ENCODE results near the gene CEP350.

CEP350 gene

GRCh38 chr1:179951383-179952144 lies 3.0 kb upstream of the CEP350 start:
- peaks cover 10% of the 10 kb centered on the region for H3K79me2 ChIP-seq (ENCODE audit: control insufficient read depth, insufficient read depth, low read length)
- H3K4ac ChIP-seq (ENCODE audit: low read depth, low read length) = no peak overlapping the region
- H4K8ac ChIP-seq (ENCODE audit: low read depth, low read length) = no peak overlapping the region
- H3K4me1 ChIP-seq (ENCODE audit: control insufficient read depth, low read depth, low read length) = no peaks in the 10 kb centered on the region
- no peak overlapping the region for H3K9ac ChIP-seq (ENCODE audit: low read length)
- H4K5ac ChIP-seq (ENCODE audit: low read length) = no peak overlapping the region
- no peak overlapping the region for H3K18ac ChIP-seq (ENCODE audit: low read length)
- H3K4me3 ChIP-seq (ENCODE audit: low read length) = no peak overlapping the region
- WGBS (ENCODE audit: extremely low coverage, insufficient coverage, low lambda C conversion rate) = no CpG with 5 or more reads among the region's 10 CpGs
- no peaks in the 10 kb centered on the region for H3K27me3 ChIP-seq (ENCODE audit: insufficient read depth, low read length, poor library complexity)
- no peak overlapping the region for H2AK5ac ChIP-seq (ENCODE audit: low read length)
- no peak overlapping the region for H3K23ac ChIP-seq (ENCODE audit: low read length)
- no peaks in the 10 kb centered on the region for H3K79me1 ChIP-seq (ENCODE audit: low read length)
- DNase-seq = no peak
- no peak overlapping the region for H2BK120ac ChIP-seq (ENCODE audit: low read depth, low read length)
- H2BK15ac ChIP-seq (replicated peaks; ENCODE audit: low read depth) = no peak overlapping the region
- H3K4me2 ChIP-seq (ENCODE audit: low read length) = no peak overlapping the region
- no peak overlapping the region for H3K56ac ChIP-seq (ENCODE audit: low read length)
- H3K27ac ChIP-seq (ENCODE audit: low read depth, low read length) = no peak overlapping the region
- H2BK5ac ChIP-seq (ENCODE audit: low read length) = no peak overlapping the region
- H3K36me3 ChIP-seq (ENCODE audit: control insufficient read depth, insufficient read depth, low read length) = no peaks in the 10 kb centered on the region

- no peaks in the 10 kb centered on the region for H3K4me1 ChIP-seq (ENCODE audit: control insufficient read depth, low read depth, low read length)
- no peak overlapping the region for H3K4me3 ChIP-seq (ENCODE audit: low read length)
- no peak overlapping the region for H3K4me2 ChIP-seq (ENCODE audit: low read length)
- no peak overlapping the region for H2BK15ac ChIP-seq (replicated peaks; ENCODE audit: low read depth)
- H3K23ac ChIP-seq (ENCODE audit: low read length) = no peak overlapping the region
- H2BK5ac ChIP-seq (ENCODE audit: low read length) = no peak overlapping the region
- no peaks in the 10 kb centered on the region for H3K27me3 ChIP-seq (ENCODE audit: insufficient read depth, low read length, poor library complexity)
- H3K79me1 ChIP-seq (ENCODE audit: low read length) = no peaks in the 10 kb centered on the region
- no peak overlapping the region for H3K56ac ChIP-seq (ENCODE audit: low read length)
- no peak overlapping the region for H4K8ac ChIP-seq (ENCODE audit: low read depth, low read length)
- no peak overlapping the region for H3K4ac ChIP-seq (ENCODE audit: low read depth, low read length)
- no peak overlapping the region for H3K27ac ChIP-seq (ENCODE audit: low read depth, low read length)
- H4K5ac ChIP-seq (ENCODE audit: low read length) = no peak overlapping the region
- H3K9ac ChIP-seq (ENCODE audit: low read length) = no peak overlapping the region
- no peaks in the 10 kb centered on the region for H3K36me3 ChIP-seq (ENCODE audit: control insufficient read depth, insufficient read depth, low read length)
- no peak overlapping the region for H2BK120ac ChIP-seq (ENCODE audit: low read depth, low read length)
- DNase-seq = no peak
- no CpG with 5 or more reads among the region's 4 CpGs for WGBS (ENCODE audit: extremely low coverage, insufficient coverage, low lambda C conversion rate)
- no peak overlapping the region for H3K18ac ChIP-seq (ENCODE audit: low read length)
- H2AK5ac ChIP-seq (ENCODE audit: low read length) = no peak overlapping the region
- H3K79me2 ChIP-seq (ENCODE audit: control insufficient read depth, insufficient read depth, low read length) = peaks cover 10% of the 10 kb centered on the region
Observed at GRCh38 chr1:179952186-179952585, 2.4 kb upstream of the CEP350 start.

GRCh38 chr1:179953974-179954492 lies 577 bp upstream of the CEP350 start:
- no peak overlapping the region for H2BK15ac ChIP-seq (replicated peaks; ENCODE audit: low read depth)
- H3K18ac ChIP-seq (ENCODE audit: low read length) = no peak overlapping the region
- WGBS (ENCODE audit: extremely low coverage, insufficient coverage, low lambda C conversion rate) = no CpG with 5 or more reads among the region's 19 CpGs
- H3K4me1 ChIP-seq (ENCODE audit: control insufficient read depth, low read depth, low read length) = no peaks in the 10 kb centered on the region
- H3K27me3 ChIP-seq (ENCODE audit: insufficient read depth, low read length, poor library complexity) = no peaks in the 10 kb centered on the region
- no peak overlapping the region for H3K27ac ChIP-seq (ENCODE audit: low read depth, low read length)
- no peak overlapping the region for H3K23ac ChIP-seq (ENCODE audit: low read length)
- peaks cover 18% of the 10 kb centered on the region for H3K79me2 ChIP-seq (ENCODE audit: control insufficient read depth, insufficient read depth, low read length)
- no peaks in the 10 kb centered on the region for H3K36me3 ChIP-seq (ENCODE audit: control insufficient read depth, insufficient read depth, low read length)
- H2BK5ac ChIP-seq (ENCODE audit: low read length) = no peak overlapping the region
- no peak overlapping the region for H4K5ac ChIP-seq (ENCODE audit: low read length)
- H3K9ac ChIP-seq (ENCODE audit: low read length) = peak overlapping the region; percentile 77
- H3K4me3 ChIP-seq (ENCODE audit: low read length) = peak overlapping the region; percentile 39
- DNase-seq = no peak
- no peak overlapping the region for H3K4ac ChIP-seq (ENCODE audit: low read depth, low read length)
- peak overlapping the region; percentile 39 for H3K4me2 ChIP-seq (ENCODE audit: low read length)
- peak overlapping the region; percentile 73 for H3K56ac ChIP-seq (ENCODE audit: low read length)
- H2BK120ac ChIP-seq (ENCODE audit: low read depth, low read length) = no peak overlapping the region
- no peak overlapping the region for H2AK5ac ChIP-seq (ENCODE audit: low read length)
- peaks cover 2% of the 10 kb centered on the region for H3K79me1 ChIP-seq (ENCODE audit: low read length)
- no peak overlapping the region for H4K8ac ChIP-seq (ENCODE audit: low read depth, low read length)

- Histone ChIP-seq H2BK120ac (ENCODE audit: low read depth, low read length) (no peak overlapping the region), H3K4me2 (ENCODE audit: low read length) (peak overlapping the region; percentile 61), H3K18ac (ENCODE audit: low read length) (peak overlapping the region; percentile 24), H3K27ac (ENCODE audit: low read depth, low read length) (peak overlapping the region; percentile 82), H3K79me1 (ENCODE audit: low read length) (peaks cover 5% of the 10 kb centered on the region), H2AK5ac (ENCODE audit: low read length) (no peak overlapping the region), H3K27me3 (ENCODE audit: insufficient read depth, low read length, poor library complexity) (no peaks in the 10 kb centered on the region), H3K23ac (ENCODE audit: low read length) (no peak overlapping the region), H3K56ac (ENCODE audit: low read length) (peak overlapping the region; percentile 97), H3K9ac (ENCODE audit: low read length) (peak overlapping the region; percentile 92), H2BK15ac (replicated peaks; ENCODE audit: low read depth) (no peak overlapping the region), H4K5ac (ENCODE audit: low read length) (no peak overlapping the region), H3K4me1 (ENCODE audit: control insufficient read depth, low read depth, low read length) (no peaks in the 10 kb centered on the region), H3K36me3 (ENCODE audit: control insufficient read depth, insufficient read depth, low read length) (no peaks in the 10 kb centered on the region), H4K8ac (ENCODE audit: low read depth, low read length) (no peak overlapping the region), H3K79me2 (ENCODE audit: control insufficient read depth, insufficient read depth, low read length) (peaks cover 20% of the 10 kb centered on the region), H3K4me3 (ENCODE audit: low read length) (peak overlapping the region; percentile 83), H2BK5ac (ENCODE audit: low read length) (no peak overlapping the region), H3K4ac (ENCODE audit: low read depth, low read length) (no peak overlapping the region)
- DNase-seq = peak; percentile 76
- no CpG with 5 or more reads among the region's 10 CpGs for WGBS (ENCODE audit: extremely low coverage, insufficient coverage, low lambda C conversion rate)
Observed at GRCh38 chr1:179955287-179955680, 674 bp downstream of the CEP350 start.

GRCh38 chr1:179955731-179956130 lies 1.1 kb downstream of the CEP350 start:
- peak overlapping the region; percentile 43 for H3K4me2 ChIP-seq (ENCODE audit: low read length)
- no peak overlapping the region for H2BK5ac ChIP-seq (ENCODE audit: low read length)
- no peak overlapping the region for H2BK15ac ChIP-seq (replicated peaks; ENCODE audit: low read depth)
- H3K79me2 ChIP-seq (ENCODE audit: control insufficient read depth, insufficient read depth, low read length) = peaks cover 22% of the 10 kb centered on the region
- H3K56ac ChIP-seq (ENCODE audit: low read length) = no peak overlapping the region
- no peak overlapping the region for H3K27ac ChIP-seq (ENCODE audit: low read depth, low read length)
- no peak overlapping the region for H3K23ac ChIP-seq (ENCODE audit: low read length)
- WGBS (ENCODE audit: extremely low coverage, insufficient coverage, low lambda C conversion rate) = no CpG with 5 or more reads among the region's 3 CpGs
- no peak overlapping the region for H3K4ac ChIP-seq (ENCODE audit: low read depth, low read length)
- no peak overlapping the region for H4K5ac ChIP-seq (ENCODE audit: low read length)
- H4K8ac ChIP-seq (ENCODE audit: low read depth, low read length) = no peak overlapping the region
- H2BK120ac ChIP-seq (ENCODE audit: low read depth, low read length) = no peak overlapping the region
- H3K79me1 ChIP-seq (ENCODE audit: low read length) = peaks cover 5% of the 10 kb centered on the region
- H3K27me3 ChIP-seq (ENCODE audit: insufficient read depth, low read length, poor library complexity) = no peaks in the 10 kb centered on the region
- no peak overlapping the region for H3K18ac ChIP-seq (ENCODE audit: low read length)
- H2AK5ac ChIP-seq (ENCODE audit: low read length) = no peak overlapping the region
- no peaks in the 10 kb centered on the region for H3K36me3 ChIP-seq (ENCODE audit: control insufficient read depth, insufficient read depth, low read length)
- DNase-seq = no peak
- H3K4me1 ChIP-seq (ENCODE audit: control insufficient read depth, low read depth, low read length) = no peaks in the 10 kb centered on the region
- peak overlapping the region; percentile 54 for H3K9ac ChIP-seq (ENCODE audit: low read length)
- H3K4me3 ChIP-seq (ENCODE audit: low read length) = peak overlapping the region; percentile 9

Data from mesendoderm (in vitro differentiated cells).